Pons (tissue), 1 donor: Measurements from ENCODE around the gene MS4A13.
"Not testable (repeated sequence)": the region's sequence is repeated elsewhere in the genome, so short reads cannot be mapped to it uniquely, and the experiment has no call there.

Experiments
- DNase-seq: peaks from one replicate; pipeline ENCODE4 v3.0.0-alpha.2; 2016; ENCODE audit warnings: low spot score

MS4A13 gene

GRCh38 chr11:60530454-60531100 is 15.4 kb downstream of the MS4A13 start:
- no peak for DNase-seq

DNA sequence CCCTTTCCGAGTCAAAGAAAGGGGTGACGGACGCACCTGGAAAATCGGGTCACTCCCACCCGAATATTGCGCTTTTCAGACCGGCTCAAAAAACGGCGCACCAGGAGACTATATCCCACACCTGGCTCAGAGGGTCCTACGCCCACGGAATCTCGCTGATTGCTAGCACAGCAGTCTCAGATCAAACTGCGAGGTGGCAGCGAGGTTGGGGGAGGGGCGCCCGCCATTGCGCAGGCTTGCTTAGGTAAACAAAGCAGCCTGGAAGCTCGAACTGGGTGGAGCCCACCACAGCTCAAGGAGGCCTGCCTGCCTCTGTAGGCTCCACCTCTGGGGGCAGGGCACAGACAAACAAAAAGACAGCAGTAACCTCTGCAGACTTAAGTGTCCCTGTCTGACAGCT is 17.2 kb downstream of the MS4A13 start:
- DNase-seq, result not testable (repeated sequence)

DNA sequence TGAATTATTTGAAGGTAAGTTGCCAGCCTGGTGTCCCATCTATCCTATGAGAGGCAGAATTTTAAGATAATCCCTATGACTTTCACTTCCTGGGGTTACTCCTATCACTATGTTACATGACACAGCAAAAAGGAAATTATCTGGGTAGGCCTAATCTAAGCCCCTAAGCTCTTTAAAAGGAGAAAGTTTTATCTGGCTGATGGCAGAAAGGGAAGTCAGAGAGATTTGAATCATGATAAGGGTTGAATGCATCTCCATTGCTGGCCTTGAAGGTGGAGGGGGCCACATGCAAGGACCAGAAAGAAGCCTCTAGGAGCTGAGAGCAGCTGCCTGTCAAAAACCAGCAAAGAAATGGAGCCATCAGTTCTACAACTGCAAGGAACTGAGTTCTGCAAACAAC is 23.4 kb downstream of the MS4A13 start:
- not testable (repeated sequence) for DNase-seq

- DNase-seq, result no peak
Observed at GRCh38 chr11:60544077-60544476, 28.9 kb downstream of the MS4A13 start.

DNA sequence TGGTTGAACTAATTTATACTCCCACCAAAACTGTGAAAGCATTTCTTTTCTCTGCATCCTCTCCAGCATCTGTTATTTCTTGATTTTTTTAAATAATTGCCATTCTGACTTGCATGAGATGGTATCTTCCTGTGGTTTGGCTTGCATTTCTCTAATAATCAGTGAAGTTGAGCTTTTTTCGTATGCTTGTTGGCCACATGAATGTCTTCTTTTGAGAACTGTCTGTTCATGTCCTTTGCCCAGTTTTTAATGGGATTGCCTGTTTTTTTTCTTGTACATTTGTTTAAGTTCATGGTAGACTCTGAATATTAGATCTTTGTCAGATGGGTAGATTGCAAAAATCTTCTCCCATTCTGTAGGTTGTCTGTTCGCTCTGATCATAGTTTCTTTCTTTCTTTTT is 46.1 kb downstream of the MS4A13 start:
- no peak for DNase-seq

DNA sequence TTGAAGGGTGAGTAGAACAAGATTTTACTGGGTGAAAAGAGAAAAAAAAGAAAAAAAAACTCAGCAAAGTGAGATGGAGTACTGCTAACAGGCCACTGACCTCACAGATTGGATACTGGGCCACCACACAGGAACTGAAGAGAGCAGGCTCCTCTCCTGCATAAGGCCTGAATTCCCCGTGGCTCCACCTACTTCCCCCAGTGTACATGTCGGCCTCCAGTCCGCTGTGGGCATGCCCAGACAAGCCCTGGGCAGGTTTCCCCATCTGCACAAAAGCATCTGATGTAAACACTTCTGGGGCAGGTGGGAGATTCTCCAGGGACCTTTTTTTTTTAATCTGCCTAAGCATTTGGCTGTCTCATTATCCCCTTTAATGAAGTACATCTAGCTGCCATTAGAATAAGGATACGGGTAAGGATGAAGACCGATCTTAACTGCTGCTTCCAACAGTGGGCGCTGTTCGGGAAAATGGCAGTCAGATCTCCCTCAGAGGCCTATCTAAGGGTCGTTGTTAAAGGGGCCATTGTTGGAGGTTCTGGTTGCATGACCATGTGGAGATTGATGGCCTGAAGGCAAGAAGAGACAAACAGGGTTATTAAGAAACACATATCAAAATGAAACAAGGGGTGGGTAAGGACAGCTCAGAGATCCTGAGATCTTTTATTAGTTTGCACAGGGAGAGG is 48.5 kb downstream of the MS4A13 start:
- no peak for DNase-seq

DNA sequence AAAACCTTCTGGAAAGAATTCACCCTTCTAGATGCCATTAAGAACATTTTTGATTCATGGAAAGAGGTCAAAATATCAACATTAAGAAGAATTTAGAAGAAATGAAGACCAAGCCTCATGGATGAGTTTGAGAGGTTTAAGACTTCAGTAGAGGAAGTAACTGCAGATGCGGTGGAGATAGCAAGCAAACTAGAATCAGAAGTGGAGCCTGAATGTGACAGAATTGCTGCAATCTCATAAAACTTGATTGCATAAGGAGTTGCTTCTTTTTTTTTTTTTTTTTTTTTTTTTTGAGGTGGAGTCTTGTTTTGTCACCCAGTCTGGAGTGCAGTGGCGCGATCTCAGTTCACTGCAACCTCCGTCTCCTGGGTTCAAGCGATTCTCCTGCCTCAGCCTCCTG is 51.6 kb downstream of the MS4A13 start:
- DNase-seq, result peak; percentile 25

- no peak for DNase-seq
Observed at GRCh38 chr11:60570970-60571369, 55.8 kb downstream of the MS4A13 start.

DNA sequence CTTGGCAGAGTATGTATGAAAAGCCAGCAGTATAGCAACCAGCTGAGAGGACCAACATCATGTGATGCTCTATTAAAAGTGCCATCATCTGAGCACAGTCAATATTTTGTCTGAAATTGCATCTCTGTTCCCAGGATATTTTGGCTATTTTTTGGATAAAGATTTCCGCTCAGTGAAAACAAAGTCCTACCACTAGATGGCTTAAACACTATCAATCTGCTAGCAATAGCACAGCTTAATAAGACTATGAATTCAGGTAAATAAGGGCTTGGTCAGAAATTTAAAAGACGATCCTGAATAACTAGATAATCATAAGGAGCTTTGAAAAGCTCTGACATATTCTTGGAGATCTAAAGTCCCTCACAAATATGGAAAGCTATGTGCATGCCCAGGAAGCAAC is 74.4 kb downstream of the MS4A13 start:
- no peak for DNase-seq
